NB4 (cell line): Measurements from ENCODE around the gene RIMS4.

ENCODE experiments used
- DNase-seq: peaks from one replicate; pipeline ENCODE4 v3.0.0; 2010; ENCODE audit warnings: low read depth
- H3K4me3 ChIP-seq: one replicate; pipeline ENCODE4 v1.5.1; 2011; ENCODE audit warnings: mild to moderate bottlenecking, low read depth, low read length, moderate library complexity
- MYC ChIP-seq: IDR thresholded peaks from 2 replicates; pipeline ENCODE4 v1.6.1; 2011; ENCODE audit warnings: low read depth, low read length
- POLR2A ChIP-seq: IDR thresholded peaks from 2 replicates; pipeline ENCODE4 v1.6.1; 2011; ENCODE audit warnings: mild to moderate bottlenecking; ENCODE audit not compliant: insufficient read length; ENCODE audit errors: extremely low read depth
- TF ChIP-seq, protein P1 (sequence below): IDR thresholded peaks from 2 replicates; pipeline ENCODE4 v1.6.1; 2011; ENCODE audit warnings: low read depth, low read length
- TF ChIP-seq, protein P2 (sequence below): IDR thresholded peaks from one replicate; pipeline ENCODE4 v1.5.1; 2012; ENCODE audit warnings: low read depth, low read length

The RIMS4 gene

DNA sequence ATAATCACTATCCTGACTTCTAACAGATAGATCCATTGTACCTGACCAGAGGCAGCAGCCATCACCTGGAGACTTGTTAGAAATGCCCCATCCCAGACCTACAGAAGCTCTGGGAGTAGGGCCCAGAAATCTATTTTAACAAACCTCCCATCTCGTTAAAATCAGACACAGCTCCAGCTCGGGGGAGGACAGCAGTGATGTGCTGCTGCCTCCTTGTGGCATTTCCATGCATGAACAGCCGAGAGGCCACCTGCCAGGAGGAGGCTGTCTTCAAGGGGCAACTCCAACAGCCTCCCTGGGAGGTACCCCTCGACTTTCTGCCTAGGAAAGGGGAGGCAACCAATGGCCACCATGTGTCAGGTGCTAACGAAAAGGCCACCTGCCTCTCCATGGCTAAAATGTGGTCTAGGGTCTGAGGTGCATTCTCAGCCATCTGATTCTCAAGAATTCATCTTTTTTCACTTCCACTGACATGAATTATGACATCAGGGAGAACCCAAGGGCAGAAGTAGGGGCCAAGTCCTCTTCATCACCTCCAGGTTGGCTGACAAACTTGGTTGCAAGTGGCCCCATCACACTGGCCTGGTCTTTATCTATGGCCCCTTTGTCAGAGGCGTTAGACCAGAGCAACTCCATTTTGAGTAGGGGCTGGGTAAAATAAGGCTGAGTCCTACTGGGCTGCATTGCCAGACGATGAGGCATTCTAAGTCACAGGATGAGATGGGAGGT is 76.8 kb downstream of the RIMS4 start:
- TF ChIP-seq, protein P1, sequence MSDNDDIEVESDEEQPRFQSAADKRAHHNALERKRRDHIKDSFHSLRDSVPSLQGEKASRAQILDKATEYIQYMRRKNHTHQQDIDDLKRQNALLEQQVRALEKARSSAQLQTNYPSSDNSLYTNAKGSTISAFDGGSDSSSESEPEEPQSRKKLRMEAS: peak; percentile 69
- TF ChIP-seq MYC (peak; percentile 50; the same call in 1 of the 2 replicates), POLR2A (no peak)
- TF ChIP-seq, protein P2, sequence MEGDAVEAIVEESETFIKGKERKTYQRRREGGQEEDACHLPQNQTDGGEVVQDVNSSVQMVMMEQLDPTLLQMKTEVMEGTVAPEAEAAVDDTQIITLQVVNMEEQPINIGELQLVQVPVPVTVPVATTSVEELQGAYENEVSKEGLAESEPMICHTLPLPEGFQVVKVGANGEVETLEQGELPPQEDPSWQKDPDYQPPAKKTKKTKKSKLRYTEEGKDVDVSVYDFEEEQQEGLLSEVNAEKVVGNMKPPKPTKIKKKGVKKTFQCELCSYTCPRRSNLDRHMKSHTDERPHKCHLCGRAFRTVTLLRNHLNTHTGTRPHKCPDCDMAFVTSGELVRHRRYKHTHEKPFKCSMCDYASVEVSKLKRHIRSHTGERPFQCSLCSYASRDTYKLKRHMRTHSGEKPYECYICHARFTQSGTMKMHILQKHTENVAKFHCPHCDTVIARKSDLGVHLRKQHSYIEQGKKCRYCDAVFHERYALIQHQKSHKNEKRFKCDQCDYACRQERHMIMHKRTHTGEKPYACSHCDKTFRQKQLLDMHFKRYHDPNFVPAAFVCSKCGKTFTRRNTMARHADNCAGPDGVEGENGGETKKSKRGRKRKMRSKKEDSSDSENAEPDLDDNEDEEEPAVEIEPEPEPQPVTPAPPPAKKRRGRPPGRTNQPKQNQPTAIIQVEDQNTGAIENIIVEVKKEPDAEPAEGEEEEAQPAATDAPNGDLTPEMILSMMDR: peak; percentile 95
- H3K4me3 ChIP-seq: no peak overlapping the region
- DNase-seq: peak; percentile 71

DNA sequence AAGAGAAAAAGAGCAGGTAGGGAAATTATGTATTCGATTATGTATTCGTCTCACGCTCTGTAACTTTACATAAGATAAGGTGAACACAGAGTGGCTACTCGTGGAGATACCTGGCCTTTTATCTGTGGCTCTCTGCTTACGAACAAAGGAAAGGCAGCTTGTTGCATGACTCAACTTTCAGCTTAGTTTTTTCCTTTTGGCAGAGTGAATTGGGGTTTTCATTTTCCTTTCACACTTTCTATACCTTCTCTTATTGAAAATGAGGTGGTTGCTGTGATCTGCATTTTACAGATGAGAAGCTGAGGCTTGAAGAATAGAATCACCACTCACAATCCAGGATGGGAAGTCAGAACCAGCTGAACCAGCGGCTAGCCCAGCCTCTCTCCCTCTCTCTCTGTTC is 78.0 kb downstream of the RIMS4 start:
- TF ChIP-seq POLR2A (no peak), MYC (no peak)
- TF ChIP-seq, protein P1: no peak
- TF ChIP-seq, protein P2: no peak
- no peak for DNase-seq
- no peak overlapping the region for H3K4me3 ChIP-seq

DNA sequence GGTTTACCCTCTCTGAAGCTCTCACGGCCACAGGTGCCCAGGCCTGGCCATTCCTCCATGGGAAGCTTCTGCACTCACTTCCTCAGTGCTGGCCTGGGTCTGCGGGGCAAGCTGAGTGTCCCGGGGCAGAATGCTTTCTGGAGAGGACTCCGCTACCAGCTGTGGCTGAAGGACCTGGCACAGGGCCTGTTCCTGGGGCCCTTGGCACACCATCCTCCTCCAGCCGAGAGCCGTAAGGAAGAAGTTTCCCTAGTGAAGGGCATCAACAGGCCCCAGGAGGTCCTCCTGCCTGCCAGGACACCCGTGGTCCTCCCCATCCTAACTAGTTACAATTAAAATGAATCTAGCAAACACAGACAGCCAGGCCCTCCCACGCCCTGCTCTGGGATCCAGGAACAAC is 78.7 kb downstream of the RIMS4 start:
- DNase-seq: no peak
- no peak overlapping the region for H3K4me3 ChIP-seq
- TF ChIP-seq POLR2A: no peak
- TF ChIP-seq, protein P2: no peak
- TF ChIP-seq, protein P1: no peak
- no peak for TF ChIP-seq MYC

DNA sequence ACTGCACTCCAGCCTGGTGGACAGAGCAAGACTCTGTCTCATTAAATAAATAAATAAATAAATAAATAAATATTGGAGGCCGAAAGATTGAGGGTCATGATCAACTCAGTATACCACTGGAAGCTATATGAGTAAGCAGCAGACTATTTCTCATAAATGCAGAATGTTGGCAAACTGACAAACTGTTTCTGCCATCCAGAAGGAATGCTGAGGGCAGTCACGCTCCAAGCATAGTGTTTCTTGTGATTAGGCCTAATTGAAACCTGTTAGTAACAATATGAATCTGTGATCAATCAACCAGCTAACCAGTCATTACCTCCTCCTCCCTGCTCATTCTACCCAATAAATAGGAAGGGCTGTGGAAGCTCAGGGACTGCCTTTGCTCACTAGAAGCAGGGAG is 79.9 kb downstream of the RIMS4 start:
- no peak overlapping the region for H3K4me3 ChIP-seq
- TF ChIP-seq, protein P2: no peak
- TF ChIP-seq MYC: no peak
- TF ChIP-seq, protein P1: no peak
- no peak for TF ChIP-seq POLR2A
- no peak for DNase-seq

DNA sequence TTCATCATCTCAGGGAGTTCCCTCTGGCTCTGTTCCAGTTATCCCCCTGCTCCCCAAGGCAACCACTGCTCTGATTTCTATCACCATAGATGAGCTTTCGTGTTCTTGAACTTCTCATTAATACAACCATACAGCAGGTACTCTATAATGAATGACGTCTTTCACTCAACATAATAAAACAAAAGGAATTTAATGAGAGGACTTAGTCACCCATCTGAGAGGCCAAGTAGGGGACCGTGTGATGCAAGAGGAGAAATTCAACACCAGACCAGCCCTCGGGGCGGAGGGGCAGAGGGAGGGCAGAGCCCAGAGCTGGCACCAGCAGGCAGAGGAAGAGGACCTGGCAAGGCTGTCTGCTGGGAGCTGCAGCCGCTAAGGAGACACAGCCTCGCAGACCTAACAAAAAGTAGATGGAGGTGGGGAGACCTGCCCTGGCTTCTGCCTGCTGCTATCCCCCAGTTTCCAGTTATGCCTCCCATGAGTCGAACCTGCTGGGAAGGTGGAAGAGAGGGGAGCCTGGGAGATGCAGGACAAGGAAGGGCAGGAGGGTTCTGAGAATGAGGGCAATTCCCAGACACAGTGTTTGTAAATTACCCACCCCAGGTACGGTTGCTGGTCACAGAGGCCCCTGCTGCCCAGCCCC is 81.4 kb downstream of the RIMS4 start:
- TF ChIP-seq, protein P1: no peak
- TF ChIP-seq POLR2A (no peak), MYC (no peak)
- TF ChIP-seq, protein P2: no peak
- DNase-seq: peak; percentile 63
- no peak overlapping the region for H3K4me3 ChIP-seq
